Body of pancreas (tissue), 4 donors: ENCODE data around the gene CPLX1. TPM values are rescaled to one million over a fixed set of nuclear protein-coding genes. Genes with fewer than 3 reads are reported as not detected.
"Not testable (repeated sequence)": the region's sequence is repeated elsewhere in the genome, so short reads cannot be mapped to it uniquely, and the experiment has no call there.

ENCODE experiments used
- ATAC-seq: fragments of 150-250 bp; one replicate; pipeline ENCODE4 v1.9.1; 2016
- DNase-seq, 4 donors: peaks; one replicate each; pipeline ENCODE4 v3.0.0-alpha.2; 2019
- H3K27ac ChIP-seq, 4 donors: fragments of 200-600 bp; sonication (generic); 1 replicate in 3 of 4; 2 replicates in 1 of 4; pipeline versions ENCODE4 v1.5.1 to v1.6.1; 2016 to 2019; ENCODE audit warnings: mild to moderate bottlenecking in 1 of 4, mixed read lengths in 1 of 4, moderate library complexity in 1 of 4
- H3K27me3 ChIP-seq, 2 donors: fragments of 200-600 bp; sonication (generic); one replicate each; pipeline ENCODE4 v1.6.0; 2016; ENCODE audit warnings: mild to moderate bottlenecking in 1 of 2
- H3K36me3 ChIP-seq, 2 donors: fragments of 200-600 bp; sonication (generic); replicated peaks in 1 of 2; 2 replicates each; pipeline ENCODE4 v1.5.1; 2016; ENCODE audit warnings: low read depth in 2 of 2; ENCODE audit not compliant: insufficient read depth in 1 of 2
- H3K4me1 ChIP-seq: fragments of 200-600 bp; sonication (generic); one replicate; pipeline ENCODE4 v1.6.0; 2016
- H3K4me3 ChIP-seq, 2 donors: fragments of 200-600 bp; sonication (generic); 1 replicate in 1 of 2; 2 replicates in 1 of 2; pipeline ENCODE4 v1.5.1; 2016 to 2019
- H3K9me3 ChIP-seq, 3 donors: fragments of 200-600 bp; sonication (generic); 1 replicate in 2 of 3; 2 replicates in 1 of 3; pipeline ENCODE4 v1.5.1; 2016
- POLR2A ChIP-seq, 3 donors: fragments of 450-650 bp; IDR thresholded peaks; one replicate each; pipeline ENCODE4 v1.6.1; 2016; ENCODE audit warnings: antibody characterized with exemption in 3 of 3, mild to moderate bottlenecking in 2 of 3
- WGBS, 2 donors: methylation state at CpG; one replicate each; pipeline ENCODE4 v1.1.5; 2017; 5-methylcytosine and 5-hydroxymethylcytosine counted together
- intact Hi-C: fragments of 100-400 bp; cut with DNase I; formaldehyde crosslinking; loops from one replicate; pipeline ENCODE4 v1.15.1; 2023
- total RNA-seq, 2 donors: library from RNA; depleted of rRNA; stranded (reverse); fragments of >200 nt; gene quantifications; one replicate each; pipeline ENCODE4 v1.1.0, GENCODE V29; 2016
- TF ChIP-seq, protein P1 (sequence below), 7 experiments: fragments of 450-650 bp in 4 of 7; fragments of 200-600 bp in 3 of 7; sonication (generic) in 3 of 7; IDR thresholded peaks; one replicate each; pipeline ENCODE4 v1.5.1; 2016 to 2019; ENCODE audit warnings: antibody characterized with exemption in 7 of 7

Gene CPLX1
- total RNA-seq, 2 donors from 2014 or later: 0.52 to 2.0 TPM

DNA sequence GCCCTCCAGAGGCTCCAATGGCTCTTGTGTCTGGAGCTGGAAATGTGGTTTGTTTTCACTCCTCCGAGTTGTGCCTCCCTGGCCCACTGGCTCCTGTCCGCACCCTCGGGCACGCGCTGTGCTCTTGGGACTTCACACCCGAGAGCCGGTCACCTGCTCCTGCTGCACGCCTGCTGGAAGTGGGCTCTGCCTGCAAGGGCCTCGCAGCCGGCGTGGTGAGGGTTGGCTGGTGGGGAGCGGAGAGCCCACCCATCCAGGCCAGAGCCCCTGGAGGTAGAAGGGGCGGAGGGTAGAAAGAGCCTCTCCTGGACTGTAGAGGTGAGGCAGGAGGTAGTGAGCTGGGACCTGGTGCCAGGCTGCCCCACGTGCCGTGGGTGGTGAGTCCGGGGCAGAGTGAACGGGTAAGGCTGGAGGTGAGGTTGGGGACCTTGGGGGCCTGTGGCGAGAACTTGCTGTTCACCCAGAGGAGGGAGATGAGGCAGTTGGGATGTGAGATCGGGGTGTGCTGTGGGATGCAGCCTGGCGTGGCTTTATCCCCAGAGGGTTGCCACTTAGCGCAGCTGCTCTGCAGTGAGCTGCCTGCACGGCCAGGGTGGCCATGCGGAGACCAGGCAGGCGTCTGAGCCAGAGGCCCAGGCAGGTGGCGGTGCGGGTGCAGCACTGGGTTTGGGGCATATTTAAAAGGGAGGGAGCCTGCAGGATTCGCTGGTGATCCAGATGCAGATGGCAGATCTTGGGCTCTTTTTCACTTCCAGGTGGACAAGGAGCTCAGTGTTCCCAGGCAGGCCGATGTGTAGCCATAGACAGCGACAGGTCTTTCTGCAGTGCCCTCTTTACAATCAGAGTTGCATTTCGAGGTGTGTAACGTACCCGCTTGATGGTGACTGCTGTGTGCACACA lies 71.5 kb downstream of the CPLX1 start:
- H3K4me1 ChIP-seq: no peaks in the 10 kb centered on the region
- DNase-seq (no peak), ATAC-seq (no peak)
- intact Hi-C loops: no loop called here
- no peak overlapping the region for H3K4me3 ChIP-seq
- peaks cover 0 to 4% of the 10 kb centered on the region in 2 donors for H3K36me3 ChIP-seq
- H3K27ac ChIP-seq: no peak overlapping the region
- TF ChIP-seq POLR2A (IDR thresholded peaks at IDR 0.05): no peak
- WGBS, 2 donors: 94 to 96% methylated on average over 31 to 32 of the region's 32 CpGs
- peaks cover 0 to 70% (median 0%) of the 10 kb centered on the region in 3 donors for H3K9me3 ChIP-seq
- no peaks in the 10 kb centered on the region for H3K27me3 ChIP-seq

DNA sequence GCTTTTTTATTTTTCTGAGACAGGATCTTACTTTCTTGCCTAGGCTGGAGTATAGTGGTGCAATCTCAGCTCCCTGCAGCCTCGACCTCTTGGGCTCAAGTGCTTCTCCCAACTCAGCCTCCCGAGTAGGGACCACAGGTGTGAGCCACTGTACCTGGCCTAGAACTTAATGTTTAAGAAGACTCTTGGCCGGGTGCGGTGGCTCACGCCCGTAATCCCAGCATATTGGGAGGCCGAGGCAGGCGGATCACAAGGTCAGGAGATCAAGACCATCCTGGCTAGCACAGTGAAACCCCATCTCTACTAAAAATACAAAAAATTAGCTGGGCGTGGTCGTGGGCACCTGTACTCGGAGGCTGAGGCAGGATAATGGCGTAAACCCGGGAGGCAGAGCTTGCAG lies 72.7 kb downstream of the CPLX1 start:
- intact Hi-C loops, DNase-seq, H3K4me1 ChIP-seq, H3K36me3 ChIP-seq, H3K4me3 ChIP-seq, H3K27me3 ChIP-seq, H3K27ac ChIP-seq, ATAC-seq: not testable (repeated sequence)
- WGBS, 2 donors: 98 to 99% methylated on average over 13 of the region's 13 CpGs
- H3K9me3 ChIP-seq: peaks cover 0 to 75% (median 0%) of the 10 kb centered on the region in 3 donors

DNA sequence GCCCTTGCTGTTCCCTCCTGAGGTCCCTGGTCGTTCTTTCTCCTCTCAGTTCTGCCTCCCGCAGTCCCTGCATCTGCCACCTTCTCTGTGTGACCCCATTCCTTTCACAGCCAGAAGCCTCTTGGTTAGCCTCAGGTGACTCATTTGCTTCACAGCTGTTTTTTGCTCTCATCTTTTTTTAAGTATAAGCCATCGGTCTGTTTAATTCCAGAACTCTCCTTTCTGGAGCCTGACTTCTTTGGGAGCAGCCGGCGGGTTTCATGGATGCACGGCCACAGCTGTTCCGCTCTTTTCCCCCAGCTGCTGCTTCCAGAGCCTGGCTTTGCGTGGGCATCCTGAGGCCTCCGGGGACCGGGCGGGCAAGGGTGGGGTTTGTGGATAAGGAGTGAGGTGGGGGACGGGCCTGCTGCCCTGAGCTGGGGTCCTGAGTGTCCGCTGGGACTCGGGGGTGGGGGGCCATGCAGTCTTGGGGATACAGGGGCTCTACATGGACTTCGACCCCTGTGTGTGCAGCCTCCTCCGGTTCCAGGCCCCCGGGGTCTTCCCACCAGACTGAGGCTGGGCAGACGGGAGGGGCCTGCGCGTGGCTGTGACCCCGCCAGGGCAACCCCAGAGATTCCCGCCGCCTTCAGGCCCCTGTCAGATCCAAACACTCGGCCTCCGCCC lies 73.6 kb downstream of the CPLX1 start:
- no peaks in the 10 kb centered on the region for H3K4me1 ChIP-seq
- TF ChIP-seq POLR2A (IDR thresholded peaks at IDR 0.05): no peak
- TF ChIP-seq, protein P1, sequence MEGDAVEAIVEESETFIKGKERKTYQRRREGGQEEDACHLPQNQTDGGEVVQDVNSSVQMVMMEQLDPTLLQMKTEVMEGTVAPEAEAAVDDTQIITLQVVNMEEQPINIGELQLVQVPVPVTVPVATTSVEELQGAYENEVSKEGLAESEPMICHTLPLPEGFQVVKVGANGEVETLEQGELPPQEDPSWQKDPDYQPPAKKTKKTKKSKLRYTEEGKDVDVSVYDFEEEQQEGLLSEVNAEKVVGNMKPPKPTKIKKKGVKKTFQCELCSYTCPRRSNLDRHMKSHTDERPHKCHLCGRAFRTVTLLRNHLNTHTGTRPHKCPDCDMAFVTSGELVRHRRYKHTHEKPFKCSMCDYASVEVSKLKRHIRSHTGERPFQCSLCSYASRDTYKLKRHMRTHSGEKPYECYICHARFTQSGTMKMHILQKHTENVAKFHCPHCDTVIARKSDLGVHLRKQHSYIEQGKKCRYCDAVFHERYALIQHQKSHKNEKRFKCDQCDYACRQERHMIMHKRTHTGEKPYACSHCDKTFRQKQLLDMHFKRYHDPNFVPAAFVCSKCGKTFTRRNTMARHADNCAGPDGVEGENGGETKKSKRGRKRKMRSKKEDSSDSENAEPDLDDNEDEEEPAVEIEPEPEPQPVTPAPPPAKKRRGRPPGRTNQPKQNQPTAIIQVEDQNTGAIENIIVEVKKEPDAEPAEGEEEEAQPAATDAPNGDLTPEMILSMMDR (IDR thresholded peaks at IDR 0.05): no peak
- ATAC-seq: no peak
- H3K4me3 ChIP-seq: no peak overlapping the region
- intact Hi-C loops: no loop called here
- peaks cover 0 to 81% (median 0%) of the 10 kb centered on the region in 3 donors for H3K9me3 ChIP-seq
- H3K27ac ChIP-seq: no peak overlapping the region
- DNase-seq: no peak
- 94 to 96% methylated on average over 11 to 24 of the region's 25 CpGs for WGBS, 2 donors
- peaks cover 0 to 4% of the 10 kb centered on the region in 2 donors for H3K36me3 ChIP-seq
- no peaks in the 10 kb centered on the region for H3K27me3 ChIP-seq

DNA sequence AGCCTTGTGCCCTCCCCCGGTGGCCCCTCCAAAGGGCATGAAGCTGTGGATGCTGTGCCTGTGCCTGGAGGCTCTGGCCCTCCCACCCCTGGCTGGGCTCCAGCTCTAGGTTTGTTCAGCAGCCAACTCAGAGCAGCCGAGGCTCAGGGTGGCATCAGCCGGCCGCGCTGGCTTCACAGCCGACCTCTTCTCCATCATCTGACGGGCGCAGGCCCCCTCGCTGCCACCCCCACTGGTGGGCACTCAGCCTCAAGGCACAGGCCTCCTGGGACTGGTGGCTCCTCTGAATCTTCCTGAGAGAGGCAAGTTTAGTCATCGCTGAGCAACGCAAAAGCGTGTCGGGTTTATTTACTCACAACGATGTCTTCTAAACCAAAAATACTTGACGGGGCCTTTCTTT lies 74.3 kb downstream of the CPLX1 start:
- DNase-seq: no peak

DNA sequence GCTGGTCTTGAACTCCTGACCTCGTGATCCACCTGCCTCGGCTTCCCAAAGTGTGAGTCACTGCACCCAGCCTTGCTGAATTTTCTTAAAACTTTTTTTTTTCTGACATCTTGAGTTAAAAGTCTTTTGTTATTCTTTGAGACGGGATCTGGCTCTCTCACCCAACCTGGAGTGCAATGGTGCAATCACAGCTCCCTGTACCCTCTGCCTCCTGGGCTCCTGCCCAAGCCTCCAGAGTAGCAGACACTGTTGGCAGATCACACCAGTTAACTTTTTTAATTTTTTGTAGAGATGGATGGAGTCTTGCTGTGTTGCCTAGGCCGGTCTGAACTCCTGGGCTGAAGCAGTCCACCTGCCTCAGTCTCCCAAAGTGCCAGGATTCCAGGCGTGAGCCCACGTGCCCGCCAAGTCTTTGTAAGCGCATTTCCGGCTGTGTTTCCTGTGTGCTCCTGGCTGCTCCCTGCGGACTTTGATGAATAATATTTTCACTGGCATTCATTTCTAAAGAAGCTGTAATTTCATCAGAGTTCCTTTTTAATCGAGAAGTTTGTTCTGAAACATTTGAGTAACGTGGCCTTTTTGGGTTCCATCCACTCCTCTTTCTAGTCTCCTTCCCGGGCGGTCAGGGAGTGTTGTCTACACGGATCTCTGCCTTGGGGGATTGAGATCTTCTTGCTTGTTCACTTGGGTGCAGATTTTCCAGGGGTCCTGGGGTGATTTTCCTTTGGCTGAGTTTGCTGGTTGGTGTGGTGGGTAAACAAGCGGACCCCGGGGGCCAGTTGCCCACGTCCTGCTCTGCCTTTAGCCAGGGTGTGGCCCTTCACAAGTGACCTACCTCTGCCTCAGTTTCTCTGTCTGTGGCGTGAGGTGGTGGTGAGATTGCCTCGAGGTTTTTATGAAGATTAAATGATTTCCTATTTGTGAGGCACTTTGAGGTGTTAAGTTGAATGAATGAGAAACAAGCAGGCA lies 75.9 kb downstream of the CPLX1 start:
- no peaks in the 10 kb centered on the region for H3K4me1 ChIP-seq
- ATAC-seq: no peak
- WGBS, 2 donors: 89 to 96% methylated on average over 20 of the region's 20 CpGs
- peaks cover 0 to 3% of the 10 kb centered on the region in 2 donors for H3K36me3 ChIP-seq
- intact Hi-C loops: no loop called here
- no peaks in the 10 kb centered on the region for H3K27me3 ChIP-seq
- TF ChIP-seq POLR2A (IDR thresholded peaks at IDR 0.05): no peak
- TF ChIP-seq, protein P1 (IDR thresholded peaks at IDR 0.05): no peak
- no peak overlapping the region for H3K27ac ChIP-seq
- no peak overlapping the region for H3K4me3 ChIP-seq
- peaks cover 0 to 67% (median 0%) of the 10 kb centered on the region in 3 donors for H3K9me3 ChIP-seq
- no peak for DNase-seq

More for the DNA sequence above, 74.3 kb downstream of the CPLX1 start:
- intact Hi-C loops: no loop called here
- 87 to 94% methylated on average over 8 to 15 of the region's 15 CpGs for whole genome bisulfite sequencing, 2 donors
- ATAC-seq: no peak
- Histone ChIP-seq H3K4me1 (no peaks in the 10 kb centered on the region), H3K4me3 (no peak overlapping the region), H3K27me3 (no peaks in the 10 kb centered on the region), H3K36me3 (peaks cover 0 to 4% of the 10 kb centered on the region in 2 donors), H3K27ac (no peak overlapping the region), H3K9me3 (peaks cover 0 to 76% (median 0%) of the 10 kb centered on the region in 3 donors)
- TF ChIP-seq POLR2A (IDR thresholded peaks at IDR 0.05): no peak
- TF ChIP-seq, protein P1 (IDR thresholded peaks at IDR 0.05): no peak
